Right atrium auricular region (tissue), 2 donors: ENCODE results near the gene CYP17A1. TPM values are rescaled to one million over a fixed set of nuclear protein-coding genes. Genes with fewer than 3 reads are reported as not detected.

ENCODE experiments used
- DNase-seq: peaks from one replicate; pipeline ENCODE4 v3.0.0-alpha.2; 2019; ENCODE audit warnings: low spot score
- H3K27ac ChIP-seq, 2 donors: fragments of 200-600 bp; sonication (generic); 1 replicate in 1 of 2; 2 replicates in 1 of 2; pipeline ENCODE4 v1.5.1; 2016 to 2019
- H3K27me3 ChIP-seq, 2 donors: fragments of 200-600 bp; sonication (generic); one replicate each; pipeline versions ENCODE4 v1.5.1 to v1.6.0; 2017 to 2019
- H3K36me3 ChIP-seq: fragments of 200-600 bp; sonication (generic); one replicate; pipeline ENCODE4 v1.5.1; 2016
- H3K4me1 ChIP-seq, 2 donors: fragments of 200-600 bp; sonication (generic); one replicate each; pipeline versions ENCODE4 v1.5.1 to v1.6.0; 2017 to 2019
- H3K4me3 ChIP-seq, 2 donors: fragments of 200-600 bp; sonication (generic); 1 replicate in 1 of 2; 2 replicates in 1 of 2; pipeline ENCODE4 v1.5.1; 2017 to 2019; ENCODE audit warnings: mild to moderate bottlenecking in 1 of 2, moderate library complexity in 1 of 2
- H3K9me3 ChIP-seq, 2 donors: fragments of 200-600 bp; sonication (generic); one replicate each; pipeline ENCODE4 v1.5.1; 2019
- total RNA-seq, 2 donors: library from RNA; depleted of rRNA; stranded (reverse); fragments of >200 nt; gene quantifications; one replicate each; pipeline ENCODE4 v1.1.0, GENCODE V29; 2016
- TF ChIP-seq, protein P1 (sequence below), 2 donors: fragments of 200-600 bp; sonication (generic); IDR thresholded peaks; one replicate each; pipeline ENCODE4 v1.5.1; 2019; ENCODE audit warnings: antibody characterized with exemption in 2 of 2

The CYP17A1 gene
- total RNA-seq, 2 donors from 2014 or later = 0.47 TPM; not detected in 1

DNA sequence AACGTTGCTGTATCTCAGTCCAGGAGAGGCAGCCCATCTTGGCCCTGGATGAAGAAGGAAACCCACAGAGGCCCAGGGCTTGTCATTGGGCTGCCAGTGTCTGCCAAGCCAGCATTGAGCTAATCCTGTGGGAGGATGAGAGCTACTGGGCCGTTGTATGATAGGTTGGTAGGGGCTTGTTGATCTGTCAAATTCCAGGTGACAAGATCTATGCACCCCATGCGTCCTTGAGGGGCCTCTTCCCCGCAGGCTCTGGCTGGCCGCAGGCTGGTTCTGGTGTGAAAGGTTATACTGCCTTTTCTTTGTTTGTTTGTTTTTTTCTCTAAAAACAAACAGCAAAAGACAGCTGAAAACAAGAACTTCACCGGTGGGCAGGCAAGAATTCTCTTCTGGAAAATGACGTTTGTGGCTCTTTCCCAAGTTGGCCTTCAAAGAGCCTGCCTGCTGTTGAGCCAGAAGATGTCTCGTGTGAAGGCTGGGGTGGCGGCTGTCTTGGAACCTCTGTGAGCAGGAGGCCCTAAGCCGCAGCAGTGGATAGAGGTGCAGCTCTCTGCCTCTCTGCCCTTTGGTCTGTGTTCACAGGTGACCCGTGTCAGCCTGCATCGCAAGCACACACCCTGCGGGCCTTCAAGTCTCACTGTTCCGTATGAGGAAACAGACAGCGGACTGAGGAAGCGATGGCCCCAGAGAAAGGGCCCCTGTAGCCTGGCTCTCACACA, 23.3 kb downstream of the CYP17A1 start:
- TF ChIP-seq, protein P1, sequence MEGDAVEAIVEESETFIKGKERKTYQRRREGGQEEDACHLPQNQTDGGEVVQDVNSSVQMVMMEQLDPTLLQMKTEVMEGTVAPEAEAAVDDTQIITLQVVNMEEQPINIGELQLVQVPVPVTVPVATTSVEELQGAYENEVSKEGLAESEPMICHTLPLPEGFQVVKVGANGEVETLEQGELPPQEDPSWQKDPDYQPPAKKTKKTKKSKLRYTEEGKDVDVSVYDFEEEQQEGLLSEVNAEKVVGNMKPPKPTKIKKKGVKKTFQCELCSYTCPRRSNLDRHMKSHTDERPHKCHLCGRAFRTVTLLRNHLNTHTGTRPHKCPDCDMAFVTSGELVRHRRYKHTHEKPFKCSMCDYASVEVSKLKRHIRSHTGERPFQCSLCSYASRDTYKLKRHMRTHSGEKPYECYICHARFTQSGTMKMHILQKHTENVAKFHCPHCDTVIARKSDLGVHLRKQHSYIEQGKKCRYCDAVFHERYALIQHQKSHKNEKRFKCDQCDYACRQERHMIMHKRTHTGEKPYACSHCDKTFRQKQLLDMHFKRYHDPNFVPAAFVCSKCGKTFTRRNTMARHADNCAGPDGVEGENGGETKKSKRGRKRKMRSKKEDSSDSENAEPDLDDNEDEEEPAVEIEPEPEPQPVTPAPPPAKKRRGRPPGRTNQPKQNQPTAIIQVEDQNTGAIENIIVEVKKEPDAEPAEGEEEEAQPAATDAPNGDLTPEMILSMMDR (IDR thresholded peaks at IDR 0.05) = no peak
- H3K4me1 ChIP-seq = peaks cover 0 to 54% of the 10 kb centered on the region in 2 donors
- H3K27me3 ChIP-seq = no peaks in the 10 kb centered on the region
- H3K27ac ChIP-seq = peak overlapping the region; percentile 88 to 91
- peak; percentile 72 for DNase-seq
- peaks cover 53% of the 10 kb centered on the region for H3K36me3 ChIP-seq
- H3K4me3 ChIP-seq = no peak overlapping the region
- no peaks in the 10 kb centered on the region for H3K9me3 ChIP-seq

DNA sequence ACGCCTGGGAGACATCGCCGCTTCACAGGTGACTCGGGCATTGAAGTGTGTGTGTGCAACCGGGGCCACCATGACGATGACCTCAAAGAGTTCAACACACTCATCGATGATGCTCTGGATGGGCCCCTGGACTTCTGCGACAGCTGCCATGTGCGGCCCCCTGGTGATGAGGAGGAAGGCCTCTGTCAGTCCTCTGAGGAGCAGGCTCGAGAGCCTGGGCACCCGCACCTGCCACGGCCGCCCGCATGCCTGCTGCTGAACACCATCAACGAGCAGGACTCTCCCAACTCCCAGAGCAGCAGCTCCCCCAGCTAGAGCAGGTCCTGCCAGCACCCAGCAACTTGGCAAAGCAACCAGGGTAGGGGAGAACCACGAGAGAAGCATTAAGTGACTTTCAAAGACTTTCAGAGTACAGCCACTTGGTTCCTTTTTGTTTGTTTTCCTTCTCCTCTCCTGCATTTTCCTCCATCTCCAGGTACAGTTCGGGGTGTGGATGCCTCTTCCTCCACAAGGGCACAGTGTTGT, 24.1 kb downstream of the CYP17A1 start:
- no peaks in the 10 kb centered on the region for H3K27me3 ChIP-seq
- peaks cover 53% of the 10 kb centered on the region for H3K36me3 ChIP-seq
- TF ChIP-seq, protein P1 (IDR thresholded peaks at IDR 0.05) = no peak
- no peak for DNase-seq
- peak overlapping the region; percentile 88 to 91 for H3K27ac ChIP-seq
- H3K4me1 ChIP-seq = peaks cover 0 to 57% of the 10 kb centered on the region in 2 donors
- H3K9me3 ChIP-seq = no peaks in the 10 kb centered on the region
- H3K4me3 ChIP-seq = no peak overlapping the region

DNA sequence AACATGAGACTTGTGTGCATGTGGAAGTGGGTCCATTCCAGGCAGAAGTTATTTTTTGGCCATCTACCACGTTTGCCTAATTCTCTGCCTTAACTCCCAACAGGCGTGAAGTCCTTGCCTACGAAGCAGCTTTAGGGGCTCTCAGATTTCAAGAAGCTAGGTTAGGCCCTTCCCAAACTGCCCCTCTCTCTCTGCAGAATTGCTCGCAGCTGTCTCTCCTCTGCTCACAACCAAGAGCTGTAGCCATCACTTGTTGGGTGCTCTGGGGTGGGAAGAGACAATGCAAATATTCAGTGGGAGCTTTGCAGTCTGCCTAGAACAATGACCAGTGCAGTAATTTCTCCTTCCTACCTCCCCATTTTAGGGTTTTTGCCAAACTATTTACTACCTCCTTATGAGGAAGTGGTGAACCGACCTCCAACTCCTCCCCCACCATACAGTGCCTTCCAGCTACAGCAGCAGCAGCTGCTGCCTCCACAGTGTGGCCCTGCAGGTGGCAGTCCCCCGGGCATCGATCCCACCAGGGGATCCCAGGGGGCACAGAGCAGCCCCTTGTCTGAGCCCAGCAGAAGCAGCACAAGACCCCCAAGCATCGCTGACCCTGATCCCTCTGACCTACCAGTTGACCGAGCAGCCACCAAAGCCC, 24.9 kb downstream of the CYP17A1 start:
- peaks cover 53% of the 10 kb centered on the region for H3K36me3 ChIP-seq
- peaks cover 0 to 57% of the 10 kb centered on the region in 2 donors for H3K4me1 ChIP-seq
- no peaks in the 10 kb centered on the region for H3K27me3 ChIP-seq
- no peaks in the 10 kb centered on the region for H3K9me3 ChIP-seq
- no peak for DNase-seq
- H3K4me3 ChIP-seq = no peak overlapping the region
- TF ChIP-seq, protein P1 (IDR thresholded peaks at IDR 0.05) = no peak
- H3K27ac ChIP-seq = peak overlapping the region; percentile 88 to 91

DNA sequence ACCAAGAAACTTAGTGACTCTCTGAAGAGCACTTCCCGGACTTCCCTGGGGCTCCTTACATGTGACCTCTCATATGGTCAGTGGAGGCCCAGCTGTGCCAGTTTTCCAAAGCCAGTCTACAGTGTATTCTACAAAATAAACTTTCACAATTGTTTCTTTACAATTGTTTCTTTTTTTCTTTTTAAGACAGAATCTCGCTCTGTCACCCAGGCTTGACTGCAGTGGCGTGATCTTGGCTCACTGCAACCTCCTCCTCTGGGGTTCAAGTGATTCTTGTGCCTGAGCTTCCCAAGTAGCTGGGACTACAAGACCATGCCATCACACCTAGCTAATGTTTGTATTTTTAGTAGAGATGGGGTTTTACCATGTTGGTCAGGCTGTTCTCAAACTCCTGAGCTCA, 25.9 kb downstream of the CYP17A1 start:
- Histone ChIP-seq H3K9me3 (no peaks in the 10 kb centered on the region), H3K36me3 (peaks cover 53% of the 10 kb centered on the region), H3K4me3 (no peak overlapping the region), H3K27ac (peak overlapping the region in 1 of 2 donors; percentile 91), H3K27me3 (no peaks in the 10 kb centered on the region), H3K4me1 (peaks cover 0 to 51% of the 10 kb centered on the region in 2 donors)
- TF ChIP-seq, protein P1 (IDR thresholded peaks at IDR 0.05) = no peak
- no peak for DNase-seq

DNA sequence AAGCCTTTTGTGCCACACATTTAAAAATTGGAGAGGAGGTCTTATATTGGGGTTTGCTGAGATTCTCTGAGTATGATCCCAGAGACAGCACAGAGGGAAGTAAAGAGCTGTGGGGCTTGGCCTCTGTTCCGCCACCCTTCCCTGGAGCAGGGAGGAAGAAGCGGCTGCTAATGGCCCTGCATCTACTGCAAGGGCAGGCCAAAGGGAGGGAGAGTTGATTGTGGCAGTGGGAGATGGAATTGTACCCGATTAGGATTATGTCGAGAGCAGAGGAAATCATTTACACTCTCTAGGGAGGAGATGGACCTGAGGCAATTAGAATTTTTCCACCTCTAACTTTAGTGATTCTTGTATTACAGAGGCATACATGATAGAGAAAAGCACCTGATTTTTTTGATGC, 28.8 kb downstream of the CYP17A1 start:
- Histone ChIP-seq H3K4me3 (no peak overlapping the region), H3K27ac (no peak overlapping the region), H3K4me1 (peaks cover 0 to 36% of the 10 kb centered on the region in 2 donors), H3K36me3 (peaks cover 37% of the 10 kb centered on the region), H3K27me3 (no peaks in the 10 kb centered on the region), H3K9me3 (no peaks in the 10 kb centered on the region)
- TF ChIP-seq, protein P1 (IDR thresholded peaks at IDR 0.05) = no peak
- DNase-seq = no peak
